T-helper 2 cell (primary cell): ENCODE results near the gene ZNF331.

Experiments
- DNase-seq, 5 experiments: peaks; one replicate each; pipeline versions ENCODE4 v3.0.0 to v3.0.0-alpha.2; 2012 to 2022

Gene ZNF331

DNA sequence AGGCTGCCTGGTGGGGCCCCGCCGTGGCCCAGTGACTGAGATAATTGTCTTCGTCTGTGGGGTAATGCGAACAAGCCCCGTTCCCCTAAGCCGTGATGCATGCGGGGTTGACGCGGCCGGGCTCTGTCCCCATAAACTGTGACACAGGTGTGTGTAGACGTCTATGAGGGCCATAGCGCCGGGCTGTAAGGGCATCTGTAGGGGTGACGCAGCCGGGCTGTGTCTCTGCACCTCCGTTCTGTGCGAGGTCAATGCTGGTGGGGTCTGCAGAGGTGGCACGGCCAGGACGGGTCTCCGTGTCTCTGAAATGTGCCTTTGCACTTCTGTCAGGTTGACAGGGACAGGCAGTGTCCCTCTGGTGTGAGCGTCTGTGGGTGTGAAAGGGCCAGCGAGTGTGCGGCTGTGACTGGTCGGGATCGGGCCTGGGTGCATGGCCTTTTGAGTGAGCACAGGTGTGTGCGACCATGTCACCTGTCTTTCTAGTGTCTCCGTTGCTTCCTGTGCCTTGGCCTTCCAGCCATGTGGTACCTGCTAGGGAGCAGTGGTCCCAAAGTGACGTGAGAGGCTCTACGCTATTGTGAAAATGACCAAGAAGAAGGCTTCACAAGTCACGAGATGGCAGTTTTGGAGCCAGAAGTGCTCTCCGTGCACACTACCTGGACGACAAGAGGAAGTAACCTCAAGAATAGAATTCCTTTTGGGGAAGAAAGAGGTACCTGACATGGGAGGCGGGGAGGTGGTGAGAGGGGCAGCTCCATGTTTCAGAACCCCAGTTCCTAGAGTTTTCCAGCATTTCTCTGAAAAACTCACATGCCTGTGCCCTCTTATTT lies 16.4 kb upstream of the ZNF331 start:
- peak in 1 of 5 experiments; percentile 22 for DNase-seq

- no peak for DNase-seq
Observed at GRCh38 chr19:53525922-53526321, 12.0 kb upstream of the ZNF331 start.

- DNase-seq, result no peak
Observed at GRCh38 chr19:53530622-53531021, 7.3 kb upstream of the ZNF331 start.

DNA sequence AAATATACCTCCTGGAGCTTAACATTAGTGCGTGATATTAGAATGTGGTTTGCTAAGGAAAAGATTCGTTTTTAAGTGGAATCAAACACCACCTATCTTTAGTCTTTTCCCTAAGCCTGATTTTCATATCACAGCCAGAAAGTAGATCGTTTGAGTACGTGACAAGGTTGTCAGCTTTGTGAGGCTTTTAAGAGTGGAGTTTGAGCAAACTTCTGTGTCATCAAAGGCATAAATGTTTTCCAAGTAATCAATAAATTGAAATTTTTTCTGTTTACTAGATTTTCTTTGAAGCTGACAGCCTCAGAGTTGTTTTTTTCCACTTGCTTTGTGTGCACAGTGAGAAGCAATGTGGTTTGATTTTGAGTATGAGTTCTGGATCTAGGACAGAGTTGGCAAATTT lies 6.5 kb upstream of the ZNF331 start:
- no peak for DNase-seq

DNA sequence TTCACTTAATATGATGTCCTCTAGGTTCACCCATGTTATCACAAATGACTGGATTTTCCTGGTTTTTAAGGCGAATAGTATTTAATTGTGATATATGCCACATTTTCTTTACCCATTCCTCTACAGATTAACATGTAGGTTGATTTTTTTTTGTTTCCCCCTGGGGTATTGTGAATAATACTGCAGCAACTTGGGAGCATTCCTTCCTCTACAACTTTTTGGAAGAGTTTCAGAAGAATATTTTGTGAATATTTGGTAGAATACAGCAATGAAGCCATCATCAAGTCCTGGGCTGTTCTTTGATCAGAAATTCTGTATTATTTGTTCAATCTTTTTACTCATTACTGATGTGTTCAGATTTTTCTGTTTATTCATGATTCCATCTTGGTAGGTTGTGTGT lies 5.6 kb upstream of the ZNF331 start:
- no peak for DNase-seq

GRCh38 chr19:53536225-53536548 lies 1.8 kb upstream of the ZNF331 start:
- DNase-seq, result peak in 2 of 5 experiments; percentile 22 to 24

DNA sequence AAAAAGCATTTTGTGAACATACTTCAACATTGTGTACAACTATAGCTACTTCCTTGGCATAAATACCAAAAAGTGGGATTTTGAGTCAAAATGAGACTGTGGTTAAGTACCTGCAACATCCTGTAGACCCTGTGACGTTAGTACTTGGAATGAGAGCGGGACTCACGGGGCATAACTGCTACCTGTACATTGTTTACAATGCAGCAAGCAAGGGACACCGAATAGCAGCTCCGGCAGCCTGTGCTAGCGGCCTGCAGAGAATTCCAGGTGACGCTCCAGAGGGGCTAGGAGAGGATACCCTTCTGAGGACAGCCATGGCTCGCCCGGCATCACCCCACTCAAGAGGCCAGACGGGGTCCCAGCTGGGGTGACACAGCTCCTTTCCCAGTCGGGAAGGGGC lies 824 bp upstream of the ZNF331 start:
- DNase-seq, result peak in 2 of 5 experiments; percentile 43 to 45

- peak in 1 of 5 experiments; percentile 37 for DNase-seq
Observed at GRCh38 chr19:53538378-53539109, 599 bp downstream of the ZNF331 start.

GRCh38 chr19:53540091-53540490 lies 2.1 kb downstream of the ZNF331 start:
- DNase-seq, result no peak

DNA sequence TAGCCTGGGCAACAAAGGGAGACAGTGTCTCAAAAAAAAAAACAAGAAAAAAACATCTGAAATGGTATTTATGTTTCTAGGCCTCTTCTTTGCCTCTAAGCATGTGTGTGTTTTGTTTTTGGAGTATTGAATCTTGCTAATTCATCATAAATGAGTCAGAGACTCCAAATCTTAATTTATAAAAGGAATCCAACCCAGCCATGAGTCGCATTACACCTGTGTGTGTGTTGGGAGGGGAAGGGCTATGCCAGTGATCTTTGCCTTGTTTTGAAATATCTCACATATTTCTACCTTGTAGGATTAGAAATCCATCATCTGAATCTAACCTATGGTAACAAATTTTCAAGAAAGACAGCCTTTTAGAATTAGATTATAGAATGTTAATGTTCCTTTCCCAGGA lies 4.0 kb downstream of the ZNF331 start:
- no peak for DNase-seq

DNA sequence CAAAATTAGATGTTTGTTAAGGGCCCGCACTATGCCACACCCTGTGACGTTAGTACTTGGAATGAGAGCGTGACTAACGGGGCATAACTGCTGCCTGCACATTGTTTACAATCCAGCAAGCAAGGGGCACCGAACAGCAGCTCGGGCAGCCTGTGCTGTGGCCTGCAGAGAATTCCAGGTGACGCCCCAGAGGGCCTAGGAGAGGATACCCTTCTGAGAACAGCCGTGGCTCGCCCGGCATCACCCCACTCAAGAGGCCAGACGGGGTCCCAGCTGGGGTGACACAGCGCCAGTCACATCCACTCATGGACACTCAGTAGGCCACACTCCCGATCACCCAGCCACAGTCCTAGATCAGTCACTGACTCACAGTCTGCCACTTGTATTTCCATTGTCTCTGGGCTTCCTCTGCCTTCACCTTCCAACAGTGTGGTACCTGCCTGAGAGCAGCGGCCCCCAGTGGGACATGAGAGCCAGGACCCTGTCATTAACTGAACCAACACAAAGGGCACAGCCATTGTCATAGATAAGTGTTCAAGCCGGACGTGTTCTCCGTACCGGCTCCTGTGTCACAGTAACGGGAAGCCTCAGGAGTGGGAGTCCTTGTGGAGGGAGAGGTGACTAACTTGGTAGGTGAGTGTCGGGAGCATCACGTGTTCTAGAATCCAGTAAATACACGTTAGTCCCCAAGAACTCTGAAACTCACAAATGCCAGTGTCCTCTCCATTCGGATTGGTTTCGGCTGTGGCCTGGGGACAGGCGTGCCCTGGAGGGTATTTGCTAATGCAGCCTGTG lies 7.5 kb downstream of the ZNF331 start:
- no peak for DNase-seq

DNA sequence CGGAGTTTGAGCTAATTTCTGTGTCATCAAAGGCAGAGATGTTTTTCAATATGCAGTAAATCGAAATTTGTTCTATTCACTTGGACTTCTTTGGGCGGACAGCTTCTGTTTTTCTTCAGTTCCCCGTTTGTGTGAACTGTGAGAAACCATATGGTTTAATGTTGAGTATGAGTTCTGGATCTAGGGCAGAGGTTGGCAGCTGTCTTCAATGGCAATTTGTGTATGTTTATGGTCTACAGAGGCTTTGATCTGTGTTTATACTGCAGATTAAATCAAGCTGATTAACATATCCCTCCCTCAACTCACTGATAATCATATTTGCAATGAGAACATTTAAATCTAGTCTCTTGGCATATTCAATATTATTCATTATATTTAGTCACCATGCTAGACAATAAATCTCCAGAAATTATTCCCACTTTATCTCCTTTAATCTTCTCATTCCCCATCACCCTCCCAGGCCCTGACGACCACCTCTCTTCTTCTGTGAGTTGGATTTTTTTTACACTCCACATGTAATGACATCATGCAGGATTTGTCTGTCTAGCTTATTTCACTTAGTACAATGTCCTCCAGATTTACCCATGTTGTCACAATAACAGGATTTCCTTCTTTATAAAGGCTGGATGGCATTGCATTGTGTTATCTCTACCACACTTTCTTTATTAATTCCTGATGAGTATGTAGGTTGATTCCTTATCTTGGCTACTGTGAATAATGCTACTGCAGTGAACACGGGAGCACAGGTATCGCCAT lies 9.0 kb downstream of the ZNF331 start:
- DNase-seq, result no peak

DNA sequence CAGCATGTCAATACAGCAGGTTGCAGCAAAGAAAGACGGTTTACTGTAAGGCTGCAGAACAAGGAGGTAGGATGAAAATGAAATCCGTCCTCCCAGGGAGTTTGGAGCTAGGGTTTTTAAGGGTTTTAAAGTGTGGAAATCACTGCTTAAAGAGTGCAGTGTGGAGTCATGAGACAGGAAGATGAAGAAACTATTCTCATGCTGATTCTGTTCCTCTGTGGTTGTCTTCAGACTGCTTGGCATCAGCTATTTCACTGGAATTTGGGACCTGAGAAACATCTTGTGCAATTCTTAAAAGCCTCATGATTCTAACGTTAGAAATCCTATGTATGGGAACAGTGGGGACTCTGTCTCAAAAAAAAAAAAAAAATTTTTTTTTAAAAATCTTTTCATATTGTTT lies 11.4 kb downstream of the ZNF331 start:
- no peak for DNase-seq

DNA sequence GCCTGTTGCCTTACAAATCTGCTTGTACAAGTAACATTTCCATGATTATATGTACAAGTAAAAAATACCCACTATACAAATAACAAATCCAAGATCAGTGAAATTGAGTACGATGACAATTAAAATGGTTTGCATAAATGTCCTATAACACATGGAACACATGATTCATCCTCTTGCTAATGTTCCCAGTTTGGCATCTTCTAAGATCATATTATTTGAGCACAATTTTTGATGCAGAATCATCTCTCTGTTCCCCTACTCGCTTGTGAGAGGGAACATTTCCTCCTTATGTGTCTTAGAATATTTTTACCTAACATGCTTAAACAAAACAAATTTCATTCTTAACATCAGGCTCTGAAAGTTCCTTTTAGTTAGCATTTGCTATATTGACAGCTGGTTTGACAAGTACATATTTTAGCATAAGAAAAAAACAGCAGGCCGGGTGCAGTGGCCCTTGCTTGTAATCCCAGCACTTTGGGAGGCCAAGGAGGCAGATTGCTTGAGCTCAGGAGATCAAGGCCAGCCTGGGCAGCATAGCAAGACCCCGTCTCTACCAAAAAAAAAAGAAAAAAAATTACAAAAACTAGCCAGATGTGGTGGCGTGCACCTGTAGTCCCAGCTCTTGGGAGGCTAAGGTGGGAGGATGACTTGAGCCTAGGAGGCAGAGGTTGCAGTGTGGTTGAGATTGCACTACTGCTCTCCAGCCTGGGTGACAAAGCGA lies 14.2 kb downstream of the ZNF331 start:
- DNase-seq, result no peak

GRCh38 chr19:53553156-53553555 lies 15.2 kb downstream of the ZNF331 start:
- peak in 1 of 5 experiments; percentile 21 for DNase-seq

DNA sequence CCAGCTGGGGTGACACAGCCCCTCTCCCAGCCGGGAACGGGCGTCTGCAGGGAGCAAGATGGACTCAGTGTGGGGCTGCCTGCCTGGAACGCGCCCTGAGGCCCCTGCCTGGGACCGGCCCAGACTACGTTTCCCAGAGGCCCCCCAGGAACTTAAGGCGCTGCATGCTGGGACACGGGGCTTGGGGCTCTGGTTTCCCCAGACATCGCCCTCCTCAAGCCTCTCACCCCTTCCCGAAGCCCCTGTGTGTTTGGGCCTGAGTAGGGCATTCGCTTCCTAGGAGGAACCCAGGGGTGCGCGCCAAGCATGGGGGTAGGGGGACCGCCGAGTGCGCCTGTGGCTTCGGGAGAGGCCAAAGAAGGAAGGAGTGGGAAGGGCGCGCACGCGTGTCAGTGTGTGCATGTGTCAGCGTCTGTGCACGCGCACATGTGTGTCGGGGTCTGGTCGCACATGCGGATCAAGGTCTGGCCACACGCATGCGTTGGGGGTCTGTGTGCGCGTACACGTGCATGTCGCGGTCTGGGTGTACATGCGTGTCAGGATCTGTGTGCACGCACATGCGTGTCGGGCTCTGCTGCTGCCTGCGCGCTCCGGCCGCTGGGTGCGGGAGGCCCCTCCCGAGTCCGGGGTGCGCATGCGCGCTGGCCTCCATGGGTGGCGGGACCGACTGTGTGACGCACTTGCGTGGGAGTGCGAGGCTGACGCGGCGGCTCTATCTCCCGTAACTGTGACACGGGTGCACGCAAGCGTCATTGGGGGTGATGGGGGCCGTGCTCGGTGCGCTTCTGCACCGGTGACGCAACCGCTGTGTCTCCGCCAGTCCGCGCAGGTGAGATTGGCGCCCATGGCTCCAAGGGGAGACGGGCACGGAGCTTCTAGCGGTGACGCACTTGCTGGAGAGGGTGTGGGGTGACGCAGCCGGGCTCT lies 16.2 kb downstream of the ZNF331 start:
- peak; percentile 83 to 96 (median 93) for DNase-seq

DNA sequence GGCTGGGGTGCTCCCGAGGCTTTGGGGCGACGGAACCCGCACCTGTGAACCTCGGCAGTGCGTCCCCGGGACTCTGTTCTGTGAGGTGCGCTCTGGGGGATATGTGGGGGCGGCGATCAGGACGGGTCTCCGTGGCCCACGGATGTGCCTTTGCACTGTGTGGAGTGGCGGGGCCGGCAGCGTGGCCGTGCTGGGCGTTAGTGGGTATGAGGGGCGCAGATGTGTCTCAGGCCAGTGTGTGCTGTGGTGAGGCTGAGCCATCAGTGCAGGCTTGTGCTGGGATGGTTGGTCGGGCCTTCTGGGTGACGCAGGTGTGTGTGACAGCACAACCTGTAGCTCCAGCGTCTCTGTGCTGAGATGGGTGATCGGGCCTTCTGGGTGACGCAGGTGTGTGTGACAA lies 16.9 kb downstream of the ZNF331 start:
- peak in 1 of 5 experiments; percentile 29 for DNase-seq

DNA sequence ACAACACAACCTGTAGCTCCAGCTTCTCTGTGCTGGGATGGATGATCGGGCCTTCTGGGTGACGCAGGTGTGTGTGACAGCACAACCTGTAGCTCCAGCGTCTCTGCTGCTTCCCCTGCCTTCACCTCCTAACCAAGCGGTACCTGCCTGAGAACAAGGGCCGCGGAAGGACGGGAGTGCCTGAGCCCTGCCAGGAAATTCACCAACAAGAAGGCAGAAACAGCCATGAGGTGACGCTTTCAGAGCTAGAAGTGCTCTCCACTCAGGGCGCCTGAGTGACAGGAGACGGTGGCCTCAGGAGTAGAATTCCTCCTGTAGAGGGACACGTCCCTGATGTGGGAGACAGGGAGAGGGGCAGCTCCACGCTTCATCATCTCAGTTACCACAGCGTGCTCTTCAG lies 17.4 kb downstream of the ZNF331 start:
- no peak for DNase-seq

GRCh38 chr19:53571339-53571738 lies 33.4 kb downstream of the ZNF331 start:
- DNase-seq, result no peak

DNA sequence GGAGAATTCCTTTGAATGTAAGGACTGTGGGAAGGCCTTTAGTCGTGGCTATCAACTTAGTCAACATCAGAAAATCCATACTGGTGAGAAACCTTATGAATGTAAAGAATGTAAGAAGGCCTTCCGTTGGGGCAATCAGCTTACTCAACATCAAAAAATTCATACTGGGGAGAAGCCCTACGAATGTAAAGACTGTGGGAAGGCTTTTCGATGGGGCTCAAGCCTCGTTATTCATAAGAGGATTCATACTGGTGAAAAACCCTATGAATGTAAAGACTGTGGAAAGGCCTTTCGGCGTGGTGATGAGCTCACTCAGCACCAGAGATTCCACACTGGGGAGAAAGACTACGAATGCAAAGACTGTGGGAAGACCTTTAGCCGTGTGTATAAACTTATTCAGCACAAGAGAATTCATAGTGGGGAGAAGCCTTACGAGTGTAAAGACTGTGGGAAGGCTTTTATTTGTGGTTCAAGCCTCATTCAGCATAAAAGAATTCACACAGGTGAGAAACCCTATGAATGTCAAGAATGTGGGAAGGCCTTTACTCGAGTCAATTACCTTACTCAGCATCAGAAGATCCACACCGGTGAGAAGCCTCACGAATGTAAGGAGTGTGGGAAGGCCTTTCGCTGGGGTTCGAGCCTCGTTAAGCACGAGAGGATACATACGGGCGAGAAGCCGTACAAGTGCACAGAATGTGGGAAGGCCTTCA lies 39.2 kb downstream of the ZNF331 start:
- no peak for DNase-seq
